Measurements from ENCODE around the gene APLF. TPM values are rescaled to one million over a fixed set of nuclear protein-coding genes. Genes with fewer than 3 reads are reported as not detected.

APLF gene
- total and polyA plus RNA-seq, 2 experiments from 2014 or later, result 3.0 to 3.7 TPM

DNA sequence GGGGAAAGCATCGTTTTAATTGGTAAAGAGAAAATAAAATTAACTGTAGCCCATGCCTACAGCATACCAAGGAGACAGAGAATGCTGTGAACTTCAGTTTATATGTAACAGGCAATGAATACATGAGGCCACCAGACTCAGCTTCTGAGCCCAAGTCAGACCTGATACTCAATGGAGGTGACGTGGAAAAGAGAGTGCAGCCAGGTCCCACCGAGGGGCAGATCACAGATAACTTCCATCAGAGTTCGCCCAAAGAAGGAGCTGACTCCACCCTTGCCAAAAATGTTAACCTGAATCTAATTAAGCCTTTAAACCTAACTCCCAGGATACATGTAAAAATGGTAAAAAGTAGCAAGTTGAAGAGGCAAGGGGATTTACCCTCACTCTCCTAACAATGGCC lies 123.8 kb downstream of the APLF start:
- Histone ChIP-seq H3K27ac (ENCODE audit: low read depth) (no peak overlapping the region), H3K27me3 (ENCODE audit: insufficient read depth) (no peaks in the 10 kb centered on the region), H4K20me1 (replicated peaks; ENCODE audit: insufficient read depth) (no peaks in the 10 kb centered on the region), H3F3A (replicated peaks; ENCODE audit: low read depth) (no peaks in the 10 kb centered on the region), H3K9me2 (ENCODE audit: insufficient read depth) (no peaks in the 10 kb centered on the region), H3K79me2 (replicated peaks; ENCODE audit: insufficient read depth) (no peaks in the 10 kb centered on the region), H3K4me3 (no peak overlapping the region), H3K36me3 (ENCODE audit: insufficient read depth) (no peaks in the 10 kb centered on the region), H3K4me2 (no peak overlapping the region), H2AFZ (no peak overlapping the region), H3K4me1 (ENCODE audit: insufficient read depth) (no peaks in the 10 kb centered on the region)
- DNase-seq (ENCODE audit: low spot score) (no peak), ATAC-seq (no peak)
- H3K4me3 Mint-ChIP-seq, result no peak overlapping the region
- H3K27ac Mint-ChIP-seq, result no peak overlapping the region
- H3K4me1 Mint-ChIP-seq, result no peaks in the 10 kb centered on the region
- H3K36me3 Mint-ChIP-seq (ENCODE audit: low read depth), result 0 out of 3 replicates have a peak, but pooled peaks cover 2% of the 10 kb centered on the region
- no peaks in the 10 kb centered on the region for H3K27me3 Mint-ChIP-seq (ENCODE audit: insufficient read depth, low read depth, poor library complexity)
- no peaks in the 10 kb centered on the region; the same call in 2 of the 3 replicates for H3K9me3 Mint-ChIP-seq
- TF ChIP-seq JUNB (IDR thresholded peaks at IDR 0.05; ENCODE audit: unreplicated experiment) (no peak), ZNF114 (CRISPR knock-in tag; IDR thresholded peaks at IDR 0.05) (no peak), NANOG (IDR thresholded peaks at IDR 0.05; ENCODE audit: borderline replicate concordance) (no peak), CREB1 (CRISPR knock-in tag; IDR thresholded peaks at IDR 0.05; ENCODE audit: low read depth) (no peak), POLR2AphosphoS5 (IDR thresholded peaks at IDR 0.05; ENCODE audit: low read depth) (no peak), STAT1 (IDR thresholded peaks at IDR 0.05; ENCODE audit: unreplicated experiment) (no peak), EZH2 (IDR thresholded peaks at IDR 0.05; ENCODE audit: low read depth, unreplicated experiment) (no peak), EZH2phosphoT487 (IDR thresholded peaks at IDR 0.05; ENCODE audit: unreplicated experiment) (no peak), ZNF331 (CRISPR knock-in tag; IDR thresholded peaks at IDR 0.05; ENCODE audit: low read depth) (no peak)
- TF ChIP-seq, protein P1, sequence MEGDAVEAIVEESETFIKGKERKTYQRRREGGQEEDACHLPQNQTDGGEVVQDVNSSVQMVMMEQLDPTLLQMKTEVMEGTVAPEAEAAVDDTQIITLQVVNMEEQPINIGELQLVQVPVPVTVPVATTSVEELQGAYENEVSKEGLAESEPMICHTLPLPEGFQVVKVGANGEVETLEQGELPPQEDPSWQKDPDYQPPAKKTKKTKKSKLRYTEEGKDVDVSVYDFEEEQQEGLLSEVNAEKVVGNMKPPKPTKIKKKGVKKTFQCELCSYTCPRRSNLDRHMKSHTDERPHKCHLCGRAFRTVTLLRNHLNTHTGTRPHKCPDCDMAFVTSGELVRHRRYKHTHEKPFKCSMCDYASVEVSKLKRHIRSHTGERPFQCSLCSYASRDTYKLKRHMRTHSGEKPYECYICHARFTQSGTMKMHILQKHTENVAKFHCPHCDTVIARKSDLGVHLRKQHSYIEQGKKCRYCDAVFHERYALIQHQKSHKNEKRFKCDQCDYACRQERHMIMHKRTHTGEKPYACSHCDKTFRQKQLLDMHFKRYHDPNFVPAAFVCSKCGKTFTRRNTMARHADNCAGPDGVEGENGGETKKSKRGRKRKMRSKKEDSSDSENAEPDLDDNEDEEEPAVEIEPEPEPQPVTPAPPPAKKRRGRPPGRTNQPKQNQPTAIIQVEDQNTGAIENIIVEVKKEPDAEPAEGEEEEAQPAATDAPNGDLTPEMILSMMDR (conservative IDR thresholded peaks at IDR 0.05; ENCODE audit: low read depth in 2 of 2), result no peak
- TF ChIP-seq, protein P2, sequence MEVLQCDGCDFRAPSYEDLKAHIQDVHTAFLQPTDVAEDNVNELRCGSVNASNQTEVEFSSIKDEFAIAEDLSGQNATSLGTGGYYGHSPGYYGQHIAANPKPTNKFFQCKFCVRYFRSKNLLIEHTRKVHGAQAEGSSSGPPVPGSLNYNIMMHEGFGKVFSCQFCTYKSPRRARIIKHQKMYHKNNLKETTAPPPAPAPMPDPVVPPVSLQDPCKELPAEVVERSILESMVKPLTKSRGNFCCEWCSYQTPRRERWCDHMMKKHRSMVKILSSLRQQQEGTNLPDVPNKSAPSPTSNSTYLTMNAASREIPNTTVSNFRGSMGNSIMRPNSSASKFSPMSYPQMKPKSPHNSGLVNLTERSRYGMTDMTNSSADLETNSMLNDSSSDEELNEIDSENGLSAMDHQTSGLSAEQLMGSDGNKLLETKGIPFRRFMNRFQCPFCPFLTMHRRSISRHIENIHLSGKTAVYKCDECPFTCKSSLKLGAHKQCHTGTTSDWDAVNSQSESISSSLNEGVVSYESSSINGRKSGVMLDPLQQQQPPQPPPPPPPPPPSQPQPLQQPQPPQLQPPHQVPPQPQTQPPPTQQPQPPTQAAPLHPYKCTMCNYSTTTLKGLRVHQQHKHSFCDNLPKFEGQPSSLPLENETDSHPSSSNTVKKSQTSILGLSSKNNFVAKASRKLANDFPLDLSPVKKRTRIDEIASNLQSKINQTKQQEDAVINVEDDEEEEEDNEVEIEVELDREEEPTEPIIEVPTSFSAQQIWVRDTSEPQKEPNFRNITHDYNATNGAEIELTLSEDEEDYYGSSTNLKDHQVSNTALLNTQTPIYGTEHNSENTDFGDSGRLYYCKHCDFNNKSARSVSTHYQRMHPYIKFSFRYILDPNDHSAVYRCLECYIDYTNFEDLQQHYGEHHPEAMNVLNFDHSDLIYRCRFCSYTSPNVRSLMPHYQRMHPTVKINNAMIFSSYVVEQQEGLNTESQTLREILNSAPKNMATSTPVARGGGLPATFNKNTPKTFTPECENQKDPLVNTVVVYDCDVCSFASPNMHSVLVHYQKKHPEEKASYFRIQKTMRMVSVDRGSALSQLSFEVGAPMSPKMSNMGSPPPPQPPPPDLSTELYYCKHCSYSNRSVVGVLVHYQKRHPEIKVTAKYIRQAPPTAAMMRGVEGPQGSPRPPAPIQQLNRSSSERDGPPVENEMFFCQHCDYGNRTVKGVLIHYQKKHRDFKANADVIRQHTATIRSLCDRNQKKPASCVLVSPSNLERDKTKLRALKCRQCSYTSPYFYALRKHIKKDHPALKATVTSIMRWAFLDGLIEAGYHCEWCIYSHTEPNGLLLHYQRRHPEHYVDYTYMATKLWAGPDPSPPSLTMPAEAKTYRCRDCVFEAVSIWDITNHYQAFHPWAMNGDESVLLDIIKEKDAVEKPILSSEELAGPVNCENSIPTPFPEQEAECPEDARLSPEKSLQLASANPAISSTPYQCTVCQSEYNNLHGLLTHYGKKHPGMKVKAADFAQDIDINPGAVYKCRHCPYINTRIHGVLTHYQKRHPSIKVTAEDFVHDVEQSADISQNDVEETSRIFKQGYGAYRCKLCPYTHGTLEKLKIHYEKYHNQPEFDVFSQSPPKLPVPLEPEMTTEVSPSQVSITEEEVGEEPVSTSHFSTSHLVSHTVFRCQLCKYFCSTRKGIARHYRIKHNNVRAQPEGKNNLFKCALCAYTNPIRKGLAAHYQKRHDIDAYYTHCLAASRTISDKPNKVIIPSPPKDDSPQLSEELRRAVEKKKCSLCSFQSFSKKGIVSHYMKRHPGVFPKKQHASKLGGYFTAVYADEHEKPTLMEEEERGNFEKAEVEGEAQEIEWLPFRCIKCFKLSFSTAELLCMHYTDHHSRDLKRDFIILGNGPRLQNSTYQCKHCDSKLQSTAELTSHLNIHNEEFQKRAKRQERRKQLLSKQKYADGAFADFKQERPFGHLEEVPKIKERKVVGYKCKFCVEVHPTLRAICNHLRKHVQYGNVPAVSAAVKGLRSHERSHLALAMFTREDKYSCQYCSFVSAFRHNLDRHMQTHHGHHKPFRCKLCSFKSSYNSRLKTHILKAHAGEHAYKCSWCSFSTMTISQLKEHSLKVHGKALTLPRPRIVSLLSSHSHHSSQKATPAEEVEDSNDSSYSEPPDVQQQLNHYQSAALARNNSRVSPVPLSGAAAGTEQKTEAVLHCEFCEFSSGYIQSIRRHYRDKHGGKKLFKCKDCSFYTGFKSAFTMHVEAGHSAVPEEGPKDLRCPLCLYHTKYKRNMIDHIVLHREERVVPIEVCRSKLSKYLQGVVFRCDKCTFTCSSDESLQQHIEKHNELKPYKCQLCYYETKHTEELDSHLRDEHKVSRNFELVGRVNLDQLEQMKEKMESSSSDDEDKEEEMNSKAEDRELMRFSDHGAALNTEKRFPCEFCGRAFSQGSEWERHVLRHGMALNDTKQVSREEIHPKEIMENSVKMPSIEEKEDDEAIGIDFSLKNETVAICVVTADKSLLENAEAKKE (CRISPR knock-in tag; IDR thresholded peaks at IDR 0.05), result no peak
- TF ChIP-seq, protein P3, sequence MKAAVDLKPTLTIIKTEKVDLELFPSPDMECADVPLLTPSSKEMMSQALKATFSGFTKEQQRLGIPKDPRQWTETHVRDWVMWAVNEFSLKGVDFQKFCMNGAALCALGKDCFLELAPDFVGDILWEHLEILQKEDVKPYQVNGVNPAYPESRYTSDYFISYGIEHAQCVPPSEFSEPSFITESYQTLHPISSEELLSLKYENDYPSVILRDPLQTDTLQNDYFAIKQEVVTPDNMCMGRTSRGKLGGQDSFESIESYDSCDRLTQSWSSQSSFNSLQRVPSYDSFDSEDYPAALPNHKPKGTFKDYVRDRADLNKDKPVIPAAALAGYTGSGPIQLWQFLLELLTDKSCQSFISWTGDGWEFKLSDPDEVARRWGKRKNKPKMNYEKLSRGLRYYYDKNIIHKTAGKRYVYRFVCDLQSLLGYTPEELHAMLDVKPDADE (IDR thresholded peaks at IDR 0.05), result no peak
- TF ChIP-seq, protein P4, sequence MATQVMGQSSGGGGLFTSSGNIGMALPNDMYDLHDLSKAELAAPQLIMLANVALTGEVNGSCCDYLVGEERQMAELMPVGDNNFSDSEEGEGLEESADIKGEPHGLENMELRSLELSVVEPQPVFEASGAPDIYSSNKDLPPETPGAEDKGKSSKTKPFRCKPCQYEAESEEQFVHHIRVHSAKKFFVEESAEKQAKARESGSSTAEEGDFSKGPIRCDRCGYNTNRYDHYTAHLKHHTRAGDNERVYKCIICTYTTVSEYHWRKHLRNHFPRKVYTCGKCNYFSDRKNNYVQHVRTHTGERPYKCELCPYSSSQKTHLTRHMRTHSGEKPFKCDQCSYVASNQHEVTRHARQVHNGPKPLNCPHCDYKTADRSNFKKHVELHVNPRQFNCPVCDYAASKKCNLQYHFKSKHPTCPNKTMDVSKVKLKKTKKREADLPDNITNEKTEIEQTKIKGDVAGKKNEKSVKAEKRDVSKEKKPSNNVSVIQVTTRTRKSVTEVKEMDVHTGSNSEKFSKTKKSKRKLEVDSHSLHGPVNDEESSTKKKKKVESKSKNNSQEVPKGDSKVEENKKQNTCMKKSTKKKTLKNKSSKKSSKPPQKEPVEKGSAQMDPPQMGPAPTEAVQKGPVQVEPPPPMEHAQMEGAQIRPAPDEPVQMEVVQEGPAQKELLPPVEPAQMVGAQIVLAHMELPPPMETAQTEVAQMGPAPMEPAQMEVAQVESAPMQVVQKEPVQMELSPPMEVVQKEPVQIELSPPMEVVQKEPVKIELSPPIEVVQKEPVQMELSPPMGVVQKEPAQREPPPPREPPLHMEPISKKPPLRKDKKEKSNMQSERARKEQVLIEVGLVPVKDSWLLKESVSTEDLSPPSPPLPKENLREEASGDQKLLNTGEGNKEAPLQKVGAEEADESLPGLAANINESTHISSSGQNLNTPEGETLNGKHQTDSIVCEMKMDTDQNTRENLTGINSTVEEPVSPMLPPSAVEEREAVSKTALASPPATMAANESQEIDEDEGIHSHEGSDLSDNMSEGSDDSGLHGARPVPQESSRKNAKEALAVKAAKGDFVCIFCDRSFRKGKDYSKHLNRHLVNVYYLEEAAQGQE (IDR thresholded peaks at IDR 0.05; ENCODE audit: unreplicated experiment), result no peak
